Measurements from ENCODE around the gene GSK3B. TPM values are rescaled to one million over a fixed set of nuclear protein-coding genes. Genes with fewer than 3 reads are reported as not detected.
"Not testable (repeated sequence)": the region's sequence is repeated elsewhere in the genome, so short reads cannot be mapped to it uniquely, and the experiment has no call there.

GSK3B gene
- polyA plus RNA-seq, 3 donors = 46.4 to 52.7 (median 47.2) TPM

- no peak for DNase-seq (ENCODE audit: low read depth in 3 of 3, low spot score in 2 of 3)
Measured at GRCh38 chr3:120057626-120058025, 36.6 kb downstream of the GSK3B start.

GRCh38 chr3:120057029-120057428, 37.2 kb downstream of the GSK3B start:
- DNase-seq (ENCODE audit: low read depth in 3 of 3, low spot score in 2 of 3) = no peak

GRCh38 chr3:120053647-120054046, 40.6 kb downstream of the GSK3B start:
- not testable (repeated sequence) for DNase-seq (ENCODE audit: low read depth in 3 of 3, low spot score in 2 of 3)

- no peak for DNase-seq (ENCODE audit: low read depth in 3 of 3, low spot score in 2 of 3)
Measured at GRCh38 chr3:120052677-120053076, 41.6 kb downstream of the GSK3B start.

GRCh38 chr3:120052225-120052624, 42.0 kb downstream of the GSK3B start:
- DNase-seq (ENCODE audit: low read depth in 3 of 3, low spot score in 2 of 3) = no peak

- DNase-seq (ENCODE audit: low read depth in 3 of 3, low spot score in 2 of 3) = not testable (repeated sequence)
Measured at GRCh38 chr3:120051570-120051969, 42.7 kb downstream of the GSK3B start.

GRCh38 chr3:120049881-120050539, 44.2 kb downstream of the GSK3B start:
- no peak for DNase-seq (ENCODE audit: low read depth in 3 of 3, low spot score in 2 of 3)

- no peak for DNase-seq (ENCODE audit: low read depth in 3 of 3, low spot score in 2 of 3)
Measured at GRCh38 chr3:120049072-120049471, 45.2 kb downstream of the GSK3B start.

- no peak for DNase-seq (ENCODE audit: low read depth in 3 of 3, low spot score in 2 of 3)
Measured at GRCh38 chr3:120048355-120049041, 45.7 kb downstream of the GSK3B start.

- no peak for DNase-seq (ENCODE audit: low read depth in 3 of 3, low spot score in 2 of 3)
Measured at GRCh38 chr3:120047686-120048085, 46.6 kb downstream of the GSK3B start.

- no peak for DNase-seq (ENCODE audit: low read depth in 3 of 3, low spot score in 2 of 3)
Measured at GRCh38 chr3:120040813-120041377, 53.4 kb downstream of the GSK3B start.

GRCh38 chr3:120039642-120040610, 54.3 kb downstream of the GSK3B start:
- no peak for DNase-seq (ENCODE audit: low read depth in 3 of 3, low spot score in 2 of 3)

- no peak for DNase-seq (ENCODE audit: low read depth in 3 of 3, low spot score in 2 of 3)
Measured at GRCh38 chr3:120033596-120033995, 60.7 kb downstream of the GSK3B start.

- no peak for DNase-seq (ENCODE audit: low read depth in 3 of 3, low spot score in 2 of 3)
Measured at GRCh38 chr3:120031561-120031960, 62.7 kb downstream of the GSK3B start.

- DNase-seq (ENCODE audit: low read depth in 3 of 3, low spot score in 2 of 3) = no peak
Measured at GRCh38 chr3:120029749-120030148, 64.5 kb downstream of the GSK3B start.

GRCh38 chr3:120028271-120029047, 65.8 kb downstream of the GSK3B start:
- no peak for DNase-seq (ENCODE audit: low read depth in 3 of 3, low spot score in 2 of 3)

GRCh38 chr3:120027226-120027625, 67.0 kb downstream of the GSK3B start:
- no peak for DNase-seq (ENCODE audit: low read depth in 3 of 3, low spot score in 2 of 3)

- DNase-seq (ENCODE audit: low read depth in 3 of 3, low spot score in 2 of 3) = no peak
Measured at GRCh38 chr3:120025520-120025919, 68.7 kb downstream of the GSK3B start.

- no peak for DNase-seq (ENCODE audit: low read depth in 3 of 3, low spot score in 2 of 3)
Measured at GRCh38 chr3:120024103-120024502, 70.1 kb downstream of the GSK3B start.

GRCh38 chr3:120022729-120023128, 71.5 kb downstream of the GSK3B start:
- DNase-seq (ENCODE audit: low read depth in 3 of 3, low spot score in 2 of 3) = no peak
